Liver (tissue), 3 donors: Measurements from ENCODE around the gene NKX2-8.

Experiments used
- CTCF ChIP-seq: fragments of 150-350 bp; IDR thresholded peaks from 2 replicates; pipeline ENCODE4 v1.5.1; 2017; ENCODE audit warnings: improper control_type of control experiment, low read depth, low read length; ENCODE audit not compliant: missing input control
- MAX ChIP-seq: IDR thresholded peaks from 2 replicates; pipeline ENCODE4 v1.6.1; 2016; ENCODE audit warnings: antibody characterized with exemption
- REST ChIP-seq: IDR thresholded peaks from 2 replicates; pipeline ENCODE4 v1.6.1; 2016; ENCODE audit warnings: antibody characterized with exemption, mild to moderate bottlenecking
- SP1 ChIP-seq: IDR thresholded peaks from 2 replicates; pipeline ENCODE4 v1.6.1; 2018; ENCODE audit warnings: antibody characterized with exemption, mild to moderate bottlenecking
- TAF1 ChIP-seq: conservative IDR thresholded peaks from 2 replicates; pipeline ENCODE4 v1.6.1; 2016; ENCODE audit warnings: antibody characterized with exemption, mild to moderate bottlenecking
- YY1 ChIP-seq: IDR thresholded peaks from 2 replicates; pipeline ENCODE4 v1.6.1; 2016; ENCODE audit warnings: antibody characterized with exemption, mild to moderate bottlenecking
- donor health status: healthy.
- donor health status: healthy.

- TF ChIP-seq CTCF = no peak
- TF ChIP-seq MAX = no peak
- TF ChIP-seq SP1 = no peak
- TF ChIP-seq REST = no peak
- TF ChIP-seq TAF1 = no peak
- no peak for TF ChIP-seq YY1
These were observed 2.1 kb downstream of the NKX2-8 start for GRCh38 chr14:36580141-36580855.
